B cell (primary cell): ENCODE results near the gene MAP3K1. TPM values are rescaled to one million over a fixed set of nuclear protein-coding genes. Genes with fewer than 3 reads are reported as not detected.

Experiments
- ATAC-seq: fragments of 200-7000 bp; cut with Tn5 transposase; one replicate; pipeline ENCODE4 v1.10.0; 2021; ENCODE audit warnings: low read depth, mild to moderate bottlenecking, moderate number of reproducible peaks, moderate library complexity
- CTCF ChIA-PET: fragments of 350-600 bp; sonication (Branson Sonifier 250); formaldehyde crosslinking; loops from one replicate; lab custom pipeline; 2021; ENCODE audit warnings: antibody characterized with exemption, inconsistent platforms; lab: Charles Lee
- POLR2A ChIA-PET: fragments of 350-600 bp; sonication (Branson Sonifier 250); formaldehyde crosslinking; loops from one replicate; lab custom pipeline; 2021; ENCODE audit warnings: antibody characterized with exemption; lab: Charles Lee
- DNase-seq: peaks from one replicate; pipeline ENCODE4 v3.0.0; 2013
- H2AFZ ChIP-seq: 2 replicates; pipeline ENCODE4 v1.6.1; 2012; ENCODE audit warnings: mild to moderate bottlenecking, low read depth, low read length; ENCODE audit not compliant: insufficient read depth, poor library complexity, severe bottlenecking
- H3K27ac ChIP-seq, 2 donors: 1 replicate in 1 of 2; 2 replicates in 1 of 2; pipeline ENCODE4 v1.5.1; 2012 to 2013; ENCODE audit warnings: low read length in 2 of 2, mild to moderate bottlenecking in 2 of 2, moderate library complexity in 1 of 2
- H3K27me3 ChIP-seq, 4 experiments: fragments of 200-600 bp in 1 of 4; sonication (generic) in 1 of 4; replicated peaks in 1 of 4; 1 replicate in 2 of 4; 2 replicates in 2 of 4; pipeline versions ENCODE4 v1.6.1 to v1.7.0; 2013 to 2016; ENCODE audit warnings: low read length in 3 of 4, mild to moderate bottlenecking in 2 of 4, mixed read lengths in 1 of 4, moderate library complexity in 1 of 4; ENCODE audit not compliant: insufficient read depth in 4 of 4, control insufficient read depth in 3 of 4; ENCODE audit errors: control extremely low read depth in 1 of 4
- H3K36me3 ChIP-seq, 2 experiments: replicated peaks in 1 of 2; 1 replicate in 1 of 2; 2 replicates in 1 of 2; pipeline versions ENCODE4 v1.6.1 to v1.7.1; 2013; ENCODE audit warnings: low read length in 1 of 2; ENCODE audit not compliant: insufficient read depth in 2 of 2, control insufficient read depth in 1 of 2; ENCODE audit errors: control extremely low read depth in 1 of 2, extremely low read depth in 1 of 2
- H3K4me1 ChIP-seq, 2 donors: fragments of 200-600 bp in 1 of 2; sonication (generic) in 1 of 2; 1 replicate in 1 of 2; 2 replicates in 1 of 2; pipeline versions ENCODE4 v1.5.1 to v1.6.1; 2013 to 2017; ENCODE audit warnings: low read length in 2 of 2; ENCODE audit not compliant: control insufficient read depth in 2 of 2, insufficient read depth in 2 of 2
- H3K4me2 ChIP-seq: replicated peaks from 2 replicates; pipeline ENCODE3; 2012; ENCODE audit warnings: mild to moderate bottlenecking, low read depth, low read length; ENCODE audit not compliant: poor library complexity, severe bottlenecking
- H3K4me3 ChIP-seq, 5 experiments: fragments of 200-600 bp in 1 of 5; sonication (generic) in 1 of 5; 1 replicate in 3 of 5; 2 replicates in 2 of 5; pipeline versions ENCODE4 v1.5.1 to v1.7.0; 2011 to 2016; ENCODE audit warnings: low read length in 4 of 5, mild to moderate bottlenecking in 4 of 5, low read depth in 2 of 5, control low read depth in 1 of 5, moderate library complexity in 1 of 5; ENCODE audit not compliant: insufficient read depth in 1 of 5; ENCODE audit errors: control extremely low read depth in 1 of 5, extremely low read depth in 1 of 5
- H3K79me2 ChIP-seq: fragments of 200-600 bp; sonication (generic); one replicate; pipeline ENCODE4 v1.6.0; 2016; ENCODE audit warnings: low read length; ENCODE audit not compliant: control insufficient read depth, insufficient read depth
- H3K9ac ChIP-seq: fragments of 200-600 bp; sonication (generic); 2 replicates; pipeline ENCODE4 v1.6.1; 2017; ENCODE audit warnings: mild to moderate bottlenecking, low read length, moderate library complexity
- H3K9me3 ChIP-seq, 3 donors: one replicate each; pipeline versions ENCODE4 v1.6.1 to v1.7.1; 2013; ENCODE audit warnings: low read length in 2 of 3; ENCODE audit not compliant: control insufficient read depth in 2 of 3, insufficient read depth in 1 of 3; ENCODE audit errors: control extremely low read depth in 1 of 3
- H4K20me1 ChIP-seq: 2 replicates; pipeline ENCODE4 v1.6.0; 2012; ENCODE audit warnings: mild to moderate bottlenecking, low read length; ENCODE audit not compliant: insufficient read depth, control insufficient read depth, poor library complexity, severe bottlenecking
- H3K27ac Mint-ChIP-seq: one replicate; pipeline ENCODE4 v1.8.0; 2021; ENCODE audit warnings: mixed read lengths
- H3K27me3 Mint-ChIP-seq: one replicate; pipeline ENCODE4 v1.8.0; 2021; ENCODE audit warnings: mixed read lengths
- H3K4me1 Mint-ChIP-seq: one replicate; pipeline ENCODE4 v1.8.0; 2021; ENCODE audit warnings: mixed read lengths
- H3K4me3 Mint-ChIP-seq: one replicate; pipeline ENCODE4 v1.8.0; 2021; ENCODE audit warnings: mixed read lengths
- H3K9me3 Mint-ChIP-seq: one replicate; pipeline ENCODE4 v1.8.0; 2022; ENCODE audit warnings: mixed read lengths; ENCODE audit not compliant: insufficient read depth
- CTCF ChIP-seq: fragments of 200-600 bp; IDR thresholded peaks from one replicate; pipeline ENCODE4 v1.8.0; 2022; ENCODE audit warnings: antibody characterized with exemption, mild to moderate bottlenecking
- EZH2 ChIP-seq: IDR thresholded peaks from 2 replicates; pipeline ENCODE4 v1.6.1; 2012; ENCODE audit warnings: borderline replicate concordance, low read depth, mild to moderate bottlenecking, moderate library complexity, low read length; ENCODE audit not compliant: insufficient read depth, poor library complexity, severe bottlenecking
- WGBS: methylation state at CpG from one replicate; pipeline ENCODE4 v1.1.5; 2013; ENCODE audit warnings: missing lambda C conversion rate; ENCODE audit not compliant: insufficient coverage; 5-methylcytosine and 5-hydroxymethylcytosine counted together
- intact Hi-C: fragments of 100-400 bp; cut with micrococcal nuclease; formaldehyde crosslinking; loops from one replicate; pipeline ENCODE4 v1.10.0; 2022
- polyA plus RNA-seq: library from polyadenylated mRNA; depleted of rRNA; stranded (reverse); fragments of >200 nt; gene quantifications from 2 replicates; pipeline ENCODE4 v1.2.3, GENCODE V29; 2012
- total RNA-seq, 2 donors: library from RNA; stranded (reverse); fragments of 120-200 nt in 1 of 2; gene quantifications; 1 replicate in 1 of 2; 2 replicates in 1 of 2; pipeline versions ENCODE4 v1.2.3 to v1.2.4, GENCODE V29; 2013 to 2022

Gene MAP3K1
- total and polyA plus RNA-seq, 2 donors (not counting 1 experiment from before 2014, with no cell fraction given): 51.7 to 160 TPM

GRCh38 chr5:56918054-56918453, 102.7 kb downstream of the MAP3K1 start:
- Histone ChIP-seq H3K9me3 (no peaks in the 10 kb centered on the region), H4K20me1 (no peaks in the 10 kb centered on the region), H3K79me2 (no peaks in the 10 kb centered on the region), H3K27ac (no peak overlapping the region), H3K4me3 (no peak overlapping the region), H3K27me3 (no peaks in the 10 kb centered on the region), H3K4me1 (no peaks in the 10 kb centered on the region), H3K4me2 (no peak overlapping the region), H2AFZ (no peak overlapping the region), H3K9ac (no peak overlapping the region), H3K36me3 (peaks cover 0 to 10% of the 10 kb centered on the region in 2 experiments)
- 100% methylated on average over 2 of the region's 2 CpGs for WGBS
- no peaks in the 10 kb centered on the region for H3K27me3 Mint-ChIP-seq
- no peak overlapping the region for H3K4me3 Mint-ChIP-seq
- intact Hi-C loops: no loop called here
- no peak overlapping the region for H3K27ac Mint-ChIP-seq
- no peak for DNase-seq
- H3K9me3 Mint-ChIP-seq: no peaks in the 10 kb centered on the region
- no peak for ATAC-seq
- no peaks in the 10 kb centered on the region for H3K4me1 Mint-ChIP-seq
- no peak for TF ChIP-seq CTCF
- no peak for TF ChIP-seq EZH2
- POLR2A ChIA-PET: interaction anchor here (0.5 kb wide), 1 partner anchor 219 kb away, joined by 3 read pairs; no protein-coding TSS in a partner anchor
- CTCF ChIA-PET: interaction anchor here (1.1 to 6.4 kb wide), 4 partner anchors 17 to 647 kb away, joined by 4 to 44 read pairs (median 6); no protein-coding TSS in a partner anchor

- no peak overlapping the region for H2AFZ ChIP-seq
- TF ChIP-seq CTCF: no peak
- no peak for TF ChIP-seq EZH2
- no peaks in the 10 kb centered on the region for H3K27me3 ChIP-seq
- Mint-ChIP-seq H3K4me3 (no peak overlapping the region), H3K4me1 (no peaks in the 10 kb centered on the region), H3K27me3 (no peaks in the 10 kb centered on the region), H3K27ac (no peak overlapping the region), H3K9me3 (no peaks in the 10 kb centered on the region)
- intact Hi-C loops: no loop called here
- no peak overlapping the region for H3K9ac ChIP-seq
- ChIA-PET POLR2A (no interaction called here), CTCF (interaction anchor here (0.7 kb wide), 1 partner anchor 1463 kb away, joined by 3 read pairs; no protein-coding TSS in a partner anchor)
- ATAC-seq (no peak), DNase-seq (no peak)
- no peak overlapping the region for H3K4me3 ChIP-seq
- H3K9me3 ChIP-seq: no peaks in the 10 kb centered on the region
- H4K20me1 ChIP-seq: no peaks in the 10 kb centered on the region
- H3K4me1 ChIP-seq: no peaks in the 10 kb centered on the region
- H3K36me3 ChIP-seq: peaks cover 0 to 30% of the 10 kb centered on the region in 2 experiments
- H3K79me2 ChIP-seq: no peaks in the 10 kb centered on the region
- no CpG with 5 or more reads among the region's 1 CpG for WGBS
- H3K27ac ChIP-seq: no peak overlapping the region
- H3K4me2 ChIP-seq: no peak overlapping the region
Measured at GRCh38 chr5:56919942-56920662, 104.8 kb downstream of the MAP3K1 start.
